Measurements from ENCODE around the gene IKZF5. TPM values are rescaled to one million over a fixed set of nuclear protein-coding genes. Genes with fewer than 3 reads are reported as not detected.

Gene IKZF5
- total and polyA plus RNA-seq, 9 of the 15 experiments (the other 6 are each of a cell fraction or from before 2014, with no cell fraction given), result 3.8 to 19.6 (median 12.4) TPM

GRCh38 chr10:122999347-122999746, 9.2 kb downstream of the IKZF5 start (continued):
- TF ChIP-seq, protein P1, sequence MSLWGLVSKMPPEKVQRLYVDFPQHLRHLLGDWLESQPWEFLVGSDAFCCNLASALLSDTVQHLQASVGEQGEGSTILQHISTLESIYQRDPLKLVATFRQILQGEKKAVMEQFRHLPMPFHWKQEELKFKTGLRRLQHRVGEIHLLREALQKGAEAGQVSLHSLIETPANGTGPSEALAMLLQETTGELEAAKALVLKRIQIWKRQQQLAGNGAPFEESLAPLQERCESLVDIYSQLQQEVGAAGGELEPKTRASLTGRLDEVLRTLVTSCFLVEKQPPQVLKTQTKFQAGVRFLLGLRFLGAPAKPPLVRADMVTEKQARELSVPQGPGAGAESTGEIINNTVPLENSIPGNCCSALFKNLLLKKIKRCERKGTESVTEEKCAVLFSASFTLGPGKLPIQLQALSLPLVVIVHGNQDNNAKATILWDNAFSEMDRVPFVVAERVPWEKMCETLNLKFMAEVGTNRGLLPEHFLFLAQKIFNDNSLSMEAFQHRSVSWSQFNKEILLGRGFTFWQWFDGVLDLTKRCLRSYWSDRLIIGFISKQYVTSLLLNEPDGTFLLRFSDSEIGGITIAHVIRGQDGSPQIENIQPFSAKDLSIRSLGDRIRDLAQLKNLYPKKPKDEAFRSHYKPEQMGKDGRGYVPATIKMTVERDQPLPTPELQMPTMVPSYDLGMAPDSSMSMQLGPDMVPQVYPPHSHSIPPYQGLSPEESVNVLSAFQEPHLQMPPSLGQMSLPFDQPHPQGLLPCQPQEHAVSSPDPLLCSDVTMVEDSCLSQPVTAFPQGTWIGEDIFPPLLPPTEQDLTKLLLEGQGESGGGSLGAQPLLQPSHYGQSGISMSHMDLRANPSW (CRISPR knock-in tag; IDR thresholded peaks at IDR 0.05), result no peak
- no peak for TF ChIP-seq CTBP1 (IDR thresholded peaks at IDR 0.05; ENCODE audit: borderline replicate concordance)

DNA sequence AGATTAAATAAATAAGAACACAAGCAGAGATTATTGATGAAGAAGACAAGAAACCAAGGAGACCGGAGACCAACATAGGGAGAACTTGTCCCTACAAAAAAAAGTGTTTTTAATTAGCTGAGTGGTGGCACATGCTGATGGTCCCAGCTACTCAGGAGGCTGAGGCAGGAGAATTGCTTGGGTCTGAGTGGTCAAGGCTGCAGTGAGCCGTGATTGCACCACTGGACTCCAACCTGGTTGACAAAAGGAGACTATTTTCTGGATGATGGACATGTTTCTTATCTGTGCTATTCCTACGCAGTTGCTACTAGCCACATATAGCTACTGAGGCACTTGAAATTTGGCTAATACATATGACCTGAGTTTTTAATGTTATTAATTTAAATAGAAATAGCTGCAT, 9.7 kb downstream of the IKZF5 start:
- DNase-seq (ENCODE audit: extremely low read depth in 1 of 4, low spot score in 3 of 4), result no peak
- TF ChIP-seq MCM3 (IDR thresholded peaks at IDR 0.05), result no peak
- H3K4me1 ChIP-seq (replicated peaks in 1 of 2; ENCODE audit: control insufficient read depth in 2 of 2, insufficient read depth in 2 of 2, low read length in 2 of 2), result peaks cover 0 to 3% of the 10 kb centered on the region in 2 experiments; a peak in 2 of 5 replicates
- H3K27ac ChIP-seq (ENCODE audit: extremely low read depth, low read depth, low read length), result no peak overlapping the region
- no peak overlapping the region for H3K4me3 ChIP-seq
- intact Hi-C loops (cut with micrococcal nuclease), result no loop called here
- H3K79me2 ChIP-seq (ENCODE audit: control insufficient read depth, insufficient read depth, low read length), result peaks cover 43% of the 10 kb centered on the region
- BruUV-seq (replicated peaks), result no TSS peak
- 65% methylated on average over 2 of the region's 3 CpGs for WGBS (ENCODE audit: insufficient coverage, low coverage, missing lambda C conversion rate)
- in situ Hi-C loops (cut with MboI), result no loop called here
- no peaks in the 10 kb centered on the region for H3K27me3 ChIP-seq (ENCODE audit: control insufficient read depth in 2 of 2, insufficient read depth in 2 of 2, low read length in 2 of 2)
- no peaks in the 10 kb centered on the region for H3K9me3 ChIP-seq (replicated peaks; ENCODE audit: control insufficient read depth, insufficient read depth, low read depth, low read length)
- CTCF ChIA-PET (ENCODE audit: low intra/inter-chr PET ratio), result no interaction called here
- ATAC-seq, result no peak
- no peak overlapping the region for H2AFZ ChIP-seq (ENCODE audit: low read depth, low read length)
- H4K20me1 ChIP-seq (replicated peaks; ENCODE audit: control insufficient read depth, insufficient read depth, low read length), result no peaks in the 10 kb centered on the region
- H3K4me2 ChIP-seq (ENCODE audit: insufficient read depth, low read length), result no peak overlapping the region
- H3K36me3 ChIP-seq (ENCODE audit: control insufficient read depth, insufficient read depth, low read length), result peaks cover 48% of the 10 kb centered on the region
- H3K9me1 ChIP-seq (ENCODE audit: control insufficient read depth, insufficient read depth, low read length), result no peaks in the 10 kb centered on the region
- no peak for FAIRE-seq
- no peak overlapping the region for H3K9ac ChIP-seq (ENCODE audit: insufficient read depth in 1 of 2, low read depth in 2 of 2, low read length in 2 of 2)
- POLR2A ChIA-PET, result interaction anchor here (1.3 to 1.9 kb wide), 3 partner anchors 9 to 13 kb away, joined by 3 to 9 read pairs (median 7); partner anchors contain the start of gene ACADSB

All from K562 (cell line).